HUES64 (cell line): Measurements from ENCODE around the gene ADM2.
A peak's percentile ranks its signal among the peaks of the same experiment; 100 is the strongest.

Experiments used
- H3K27ac ChIP-seq: 2 replicates; pipeline ENCODE4 v1.7.0; 2013; ENCODE audit warnings: low read depth, low read length, inconsistent platforms
- H3K27me3 ChIP-seq: 2 replicates; pipeline ENCODE4 v1.6.1; 2013; ENCODE audit warnings: mild to moderate bottlenecking, low read length; ENCODE audit not compliant: insufficient read depth
- H3K36me3 ChIP-seq: 2 replicates; pipeline ENCODE4 v1.6.1; 2013; ENCODE audit warnings: mild to moderate bottlenecking, low read length; ENCODE audit not compliant: insufficient read depth
- H3K4me1 ChIP-seq: 2 replicates; pipeline ENCODE4 v1.6.1; 2013; ENCODE audit warnings: mild to moderate bottlenecking, low read length, moderate library complexity; ENCODE audit not compliant: insufficient read depth
- H3K4me3 ChIP-seq: 2 replicates; pipeline ENCODE4 v1.5.1; 2013; ENCODE audit warnings: mild to moderate bottlenecking, low read length, moderate library complexity
- H3K9ac ChIP-seq: 2 replicates; pipeline ENCODE4 v1.6.1; 2013; ENCODE audit warnings: mild to moderate bottlenecking, low read depth, low read length
- H3K9me3 ChIP-seq: 2 replicates; pipeline ENCODE4 v1.6.1; 2013; ENCODE audit warnings: low read depth, low read length; ENCODE audit not compliant: insufficient read depth
- WGBS: fragments of 150-250, 120-280 bp; methylation state at CpG from one replicate; pipeline ENCODE4 v1.1.7; 2013; ENCODE audit warnings: missing lambda C conversion rate; 5-methylcytosine and 5-hydroxymethylcytosine counted together

The ADM2 gene

GRCh38 chr22:50505276-50505775 lies 24.0 kb downstream of the ADM2 start:
- WGBS: 93% methylated on average over 14 of the region's 14 CpGs
- Histone ChIP-seq H3K9me3 (no peaks in the 10 kb centered on the region), H3K4me3 (no peak overlapping the region), H3K4me1 (peaks cover 7% of the 10 kb centered on the region), H3K36me3 (peaks cover 11% of the 10 kb centered on the region), H3K27ac (no peak overlapping the region), H3K27me3 (no peaks in the 10 kb centered on the region), H3K9ac (no peak overlapping the region)

GRCh38 chr22:50505776-50506610 lies 24.6 kb downstream of the ADM2 start:
- WGBS: 84% methylated on average over 41 of the region's 41 CpGs
- no peaks in the 10 kb centered on the region for H3K9me3 ChIP-seq
- H3K36me3 ChIP-seq: peaks cover 11% of the 10 kb centered on the region
- H3K27ac ChIP-seq: no peak overlapping the region
- H3K4me3 ChIP-seq: no peak overlapping the region
- H3K27me3 ChIP-seq: no peaks in the 10 kb centered on the region
- peaks cover 7% of the 10 kb centered on the region for H3K4me1 ChIP-seq
- H3K9ac ChIP-seq: no peak overlapping the region

- no peaks in the 10 kb centered on the region for H3K27me3 ChIP-seq
- H3K27ac ChIP-seq: no peak overlapping the region; the same call in 1 of the 2 replicates
- peak overlapping the region; percentile 86 for H3K9ac ChIP-seq
- WGBS: 35% methylated on average over 21 of the region's 21 CpGs
- H3K4me3 ChIP-seq: peak overlapping the region; percentile 99
- H3K9me3 ChIP-seq: no peaks in the 10 kb centered on the region
- peaks cover 7% of the 10 kb centered on the region for H3K4me1 ChIP-seq
- peaks cover 11% of the 10 kb centered on the region for H3K36me3 ChIP-seq
Measured at GRCh38 chr22:50506611-50507420, 25.5 kb downstream of the ADM2 start.

- Histone ChIP-seq H3K9ac (peak within 1 kb of the TSS; percentile 96), H3K4me1 (peaks cover 7% of the 10 kb centered on the region), H3K27ac (peak within 1 kb of the TSS; percentile 97), H3K27me3 (no peaks in the 10 kb centered on the region), H3K4me3 (peak within 1 kb of the TSS; percentile 99), H3K9me3 (no peaks in the 10 kb centered on the region), H3K36me3 (peaks cover 16% of the 10 kb centered on the region)
- WGBS: under 1% methylated on average over 32 of the region's 62 CpGs
Measured at GRCh38 chr22:50507421-50507990, 26.2 kb downstream of the ADM2 start, which contains the start of gene LMF2. TSS of gene LMF2 (minus strand) at chr22:50507702. CDS start at chr22:50507675, 27 bp downstream.

GRCh38 chr22:50507991-50508884 lies 26.9 kb downstream of the ADM2 start, which contains the start of gene NCAPH2:
TSS of gene NCAPH2 (plus strand) at chr22:50508224. CDS start at chr22:50508338, 114 bp downstream.
- H3K9me3 ChIP-seq: no peaks in the 10 kb centered on the region
- no peaks in the 10 kb centered on the region for H3K27me3 ChIP-seq
- WGBS: under 1% methylated on average over 66 of the region's 76 CpGs
- peak within 1 kb of the TSS; percentile 96 for H3K9ac ChIP-seq
- peak within 1 kb of the TSS; percentile 99 for H3K4me3 ChIP-seq
- H3K36me3 ChIP-seq: peaks cover 21% of the 10 kb centered on the region
- H3K27ac ChIP-seq: peak within 1 kb of the TSS; percentile 97
- H3K4me1 ChIP-seq: peaks cover 7% of the 10 kb centered on the region

- peaks cover 7% of the 10 kb centered on the region for H3K4me1 ChIP-seq
- peak overlapping the region; percentile 96 for H3K9ac ChIP-seq
- no peak overlapping the region for H3K27ac ChIP-seq
- no peaks in the 10 kb centered on the region for H3K27me3 ChIP-seq
- peaks cover 21% of the 10 kb centered on the region for H3K36me3 ChIP-seq
- H3K4me3 ChIP-seq: peak overlapping the region; percentile 69
- 59% methylated on average over 3 of the region's 3 CpGs for WGBS
- no peaks in the 10 kb centered on the region for H3K9me3 ChIP-seq
Measured at GRCh38 chr22:50508897-50509296, 27.6 kb downstream of the ADM2 start.

- peaks cover 7% of the 10 kb centered on the region; the same call in 1 of the 2 replicates for H3K4me1 ChIP-seq
- no peaks in the 10 kb centered on the region for H3K27me3 ChIP-seq
- no peaks in the 10 kb centered on the region for H3K9me3 ChIP-seq
- H3K36me3 ChIP-seq: peaks cover 30% of the 10 kb centered on the region
- H3K4me3 ChIP-seq: no peak overlapping the region
- no peak overlapping the region for H3K9ac ChIP-seq
- no peak overlapping the region for H3K27ac ChIP-seq
- 94% methylated on average over 15 of the region's 15 CpGs for WGBS
Measured at GRCh38 chr22:50513175-50513574, 31.8 kb downstream of the ADM2 start.

- Histone ChIP-seq H3K36me3 (peaks cover 47% of the 10 kb centered on the region), H3K4me1 (no peaks in the 10 kb centered on the region), H3K9me3 (no peaks in the 10 kb centered on the region), H3K9ac (no peak overlapping the region), H3K27me3 (no peaks in the 10 kb centered on the region), H3K4me3 (no peak overlapping the region), H3K27ac (no peak overlapping the region)
- 95% methylated on average over 8 of the region's 8 CpGs for WGBS
Measured at GRCh38 chr22:50516068-50516467, 34.7 kb downstream of the ADM2 start.

GRCh38 chr22:50516891-50517290 lies 35.5 kb downstream of the ADM2 start:
- Histone ChIP-seq H3K36me3 (peaks cover 53% of the 10 kb centered on the region), H3K9ac (no peak overlapping the region; the same call in 1 of the 2 replicates), H3K4me1 (no peaks in the 10 kb centered on the region), H3K9me3 (no peaks in the 10 kb centered on the region), H3K27me3 (no peaks in the 10 kb centered on the region), H3K4me3 (no peak overlapping the region), H3K27ac (no peak overlapping the region)
- 92% methylated on average over 16 of the region's 16 CpGs for WGBS
